GM15510 (cell line): ENCODE data around the gene NPC1L1.

Experiments used
- POLR2A ChIP-seq: IDR thresholded peaks from 3 replicates; pipeline ENCODE4 v1.6.1; 2011; ENCODE audit warnings: borderline replicate concordance; ENCODE audit not compliant: insufficient read length; ENCODE audit errors: extremely low read depth

NPC1L1 gene

DNA sequence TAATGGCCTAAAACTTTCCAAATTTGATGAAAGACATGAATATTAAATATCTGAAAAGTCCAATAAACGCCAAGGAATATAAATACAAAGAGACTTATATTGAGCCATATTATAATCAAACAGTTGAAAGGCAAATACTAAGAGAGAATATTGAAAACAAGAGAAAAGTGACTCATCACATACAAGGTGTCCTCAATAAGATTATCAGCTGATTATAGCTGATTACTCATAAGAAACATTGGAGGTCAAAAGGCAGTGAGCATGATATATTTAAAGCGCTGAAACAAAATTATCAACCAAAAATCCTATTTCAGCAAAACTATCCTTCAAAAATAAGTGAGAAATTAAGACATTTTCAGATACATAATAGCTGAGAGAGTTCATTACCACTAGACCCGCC is 7.8 kb upstream of the NPC1L1 start:
- no peak for TF ChIP-seq POLR2A

DNA sequence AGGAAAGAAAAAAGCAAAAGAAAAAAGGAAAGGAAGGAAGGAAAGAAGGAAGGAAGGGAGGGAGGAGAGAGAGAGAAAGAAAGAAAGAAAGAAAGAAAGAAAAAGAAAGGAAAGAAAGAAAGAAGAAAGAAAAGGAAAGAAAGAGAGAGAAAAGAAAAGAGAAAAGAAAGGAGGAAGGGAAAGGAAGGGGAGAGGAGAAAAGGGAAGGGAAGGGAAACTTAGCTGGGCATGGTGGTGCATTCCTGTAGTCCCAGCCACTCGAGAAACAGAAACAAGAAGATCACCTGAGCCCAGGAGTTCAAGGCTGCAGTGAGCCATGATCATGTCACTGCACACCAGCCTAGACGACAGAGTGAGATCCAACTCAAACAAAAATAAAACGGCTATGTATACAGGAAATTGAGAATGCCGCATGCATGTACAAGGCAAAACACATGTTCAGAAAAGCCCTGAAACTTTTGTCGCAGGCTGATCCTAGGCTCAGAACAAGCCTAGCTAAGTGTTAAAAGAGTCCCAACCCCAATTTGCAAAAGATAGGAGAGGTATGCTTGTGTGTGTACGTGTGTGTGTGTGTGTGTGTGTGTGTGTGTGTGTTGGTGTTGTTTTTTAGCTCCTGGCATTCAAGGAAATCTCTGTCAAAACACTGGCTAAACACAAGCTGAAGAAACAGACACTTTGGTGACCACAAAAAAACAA is 6.6 kb upstream of the NPC1L1 start:
- TF ChIP-seq POLR2A: no peak

DNA sequence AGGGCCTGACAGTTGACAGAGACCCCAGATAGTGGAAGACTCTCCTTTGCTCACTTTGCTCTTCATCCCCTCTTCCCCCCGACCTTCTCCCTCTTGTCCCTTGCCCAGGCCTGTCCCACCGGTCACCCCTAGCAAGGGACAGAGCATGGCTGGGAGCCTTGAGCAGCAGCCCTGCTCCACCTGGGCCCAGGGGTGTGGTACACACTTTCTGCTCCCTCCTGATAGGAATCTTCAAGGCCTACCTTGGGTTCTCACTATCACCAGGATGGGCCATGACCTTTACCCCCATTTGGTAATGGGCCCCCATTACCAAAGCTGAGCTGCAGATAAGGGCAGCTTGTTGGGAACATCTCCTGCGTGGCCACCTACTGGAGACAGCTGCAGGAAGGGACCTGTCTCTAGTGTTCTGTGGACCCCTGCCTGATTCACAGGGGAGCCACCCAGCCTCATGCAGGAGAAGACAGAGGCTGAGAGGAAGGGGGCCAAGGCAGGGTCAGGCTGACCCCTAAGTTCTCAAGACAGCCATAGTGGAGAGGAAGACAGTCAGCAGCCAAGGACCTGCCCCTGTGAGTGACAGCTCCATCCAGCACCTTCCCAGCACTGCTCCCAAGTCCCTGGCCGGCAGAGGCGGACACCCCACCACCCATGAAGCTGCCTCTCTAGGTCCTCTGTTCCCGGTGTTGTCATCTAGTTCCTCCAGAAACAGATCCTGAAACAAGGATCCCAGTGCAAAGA is 913 bp upstream of the NPC1L1 start:
- TF ChIP-seq POLR2A: no peak

DNA sequence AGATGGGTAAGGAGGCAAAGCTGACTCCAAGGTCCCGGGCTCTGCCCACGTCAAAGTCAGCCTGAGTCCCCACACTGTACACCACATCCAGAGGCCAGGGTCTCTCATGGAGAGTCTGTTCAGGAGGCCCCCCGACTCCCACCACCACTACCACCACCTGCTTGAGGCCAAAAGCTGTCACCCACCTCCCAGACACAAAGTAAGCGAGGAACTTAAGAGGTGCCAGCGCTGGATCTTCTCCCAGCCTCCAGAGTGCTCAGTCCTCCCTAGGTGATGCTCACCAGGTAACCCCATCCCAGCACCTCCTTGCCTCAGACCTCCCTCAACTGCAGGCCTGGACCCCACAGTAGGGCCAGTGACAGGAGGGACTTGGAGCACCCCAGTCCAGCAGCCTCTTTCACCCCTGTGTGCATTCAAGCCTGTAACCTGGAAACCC is 520 bp downstream of the NPC1L1 start:
- no peak for TF ChIP-seq POLR2A

DNA sequence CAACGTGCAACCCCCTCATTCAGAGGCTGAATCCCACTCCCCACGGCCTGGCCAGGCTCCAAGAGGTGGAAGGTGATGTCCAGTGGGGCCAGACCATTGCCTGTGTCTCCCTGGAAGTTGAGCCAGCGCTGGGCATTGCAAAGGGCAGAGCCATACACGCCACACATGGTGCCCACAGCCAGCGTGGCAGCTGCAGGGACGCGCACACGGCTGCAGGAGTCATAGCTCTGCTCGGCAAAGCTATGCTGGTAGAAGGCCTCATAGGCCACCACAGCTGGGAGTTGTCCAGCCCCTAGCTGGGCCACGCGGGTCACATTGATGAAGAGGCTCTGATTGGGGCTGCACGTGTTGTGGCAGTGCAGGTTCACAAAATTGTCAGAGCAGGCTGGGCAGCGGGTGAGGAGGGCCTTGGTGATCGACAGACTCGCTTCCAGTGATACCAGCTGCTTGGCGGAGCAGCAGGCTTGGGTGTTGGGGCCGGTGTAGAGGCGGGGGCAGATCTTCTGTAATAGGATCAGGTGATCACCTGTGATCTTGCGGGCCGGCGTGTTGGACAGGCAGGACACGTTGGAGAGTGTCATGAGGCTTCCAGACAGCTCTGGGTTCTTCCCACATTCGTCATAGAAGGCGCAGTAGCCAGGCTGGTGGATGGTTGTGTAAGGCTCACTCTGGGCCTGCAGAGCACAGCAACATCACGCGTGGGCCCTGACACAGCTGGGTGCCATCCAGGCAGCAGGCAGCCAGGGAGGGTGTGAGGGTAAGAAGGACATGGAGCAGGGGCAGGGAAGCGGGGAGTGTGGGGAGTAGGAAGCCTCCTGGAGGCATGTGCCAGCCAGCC is 1.2 kb downstream of the NPC1L1 start:
- no peak for TF ChIP-seq POLR2A

DNA sequence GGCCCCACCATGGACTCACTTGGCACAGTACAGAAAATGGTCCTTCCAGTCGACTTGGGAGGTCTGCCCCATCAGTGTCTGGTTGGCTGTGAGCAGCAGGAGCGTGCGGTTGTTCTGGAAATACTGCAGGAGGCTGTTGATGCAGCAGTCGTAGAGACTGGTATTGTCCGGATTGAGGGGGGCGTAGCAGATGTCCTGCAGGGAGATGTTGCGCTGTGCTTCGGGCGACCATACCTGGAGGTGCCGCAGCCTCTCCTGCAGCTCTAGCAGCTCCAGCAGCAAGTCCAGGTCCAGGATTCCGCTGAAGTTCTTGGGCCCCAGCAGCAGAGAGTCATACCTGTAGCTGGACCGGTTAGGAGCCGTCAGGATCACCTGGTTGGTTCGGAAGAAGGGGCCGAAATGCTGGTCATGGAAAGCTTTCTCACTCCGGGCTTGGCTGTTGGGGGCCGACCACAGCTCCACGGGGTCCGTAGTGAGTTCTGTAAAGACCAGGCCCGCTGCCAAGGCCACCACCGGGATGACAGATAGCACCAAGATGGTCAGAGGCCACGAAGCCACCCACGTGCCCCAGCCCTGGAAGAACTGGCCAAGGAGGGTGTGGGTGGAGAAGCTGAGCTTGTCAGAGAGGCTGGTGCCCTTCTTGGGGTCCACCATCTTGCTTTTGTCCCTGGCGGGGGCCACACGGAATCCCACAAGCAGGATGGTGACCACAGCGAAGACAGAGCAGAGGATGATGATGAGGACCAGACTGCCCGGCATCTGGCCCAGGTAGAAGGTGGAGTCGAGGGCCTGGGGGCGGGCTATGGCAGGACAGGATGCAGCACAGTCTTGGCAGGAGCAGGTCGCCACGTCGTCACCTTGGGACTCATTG is 2.1 kb downstream of the NPC1L1 start:
- TF ChIP-seq POLR2A: no peak

DNA sequence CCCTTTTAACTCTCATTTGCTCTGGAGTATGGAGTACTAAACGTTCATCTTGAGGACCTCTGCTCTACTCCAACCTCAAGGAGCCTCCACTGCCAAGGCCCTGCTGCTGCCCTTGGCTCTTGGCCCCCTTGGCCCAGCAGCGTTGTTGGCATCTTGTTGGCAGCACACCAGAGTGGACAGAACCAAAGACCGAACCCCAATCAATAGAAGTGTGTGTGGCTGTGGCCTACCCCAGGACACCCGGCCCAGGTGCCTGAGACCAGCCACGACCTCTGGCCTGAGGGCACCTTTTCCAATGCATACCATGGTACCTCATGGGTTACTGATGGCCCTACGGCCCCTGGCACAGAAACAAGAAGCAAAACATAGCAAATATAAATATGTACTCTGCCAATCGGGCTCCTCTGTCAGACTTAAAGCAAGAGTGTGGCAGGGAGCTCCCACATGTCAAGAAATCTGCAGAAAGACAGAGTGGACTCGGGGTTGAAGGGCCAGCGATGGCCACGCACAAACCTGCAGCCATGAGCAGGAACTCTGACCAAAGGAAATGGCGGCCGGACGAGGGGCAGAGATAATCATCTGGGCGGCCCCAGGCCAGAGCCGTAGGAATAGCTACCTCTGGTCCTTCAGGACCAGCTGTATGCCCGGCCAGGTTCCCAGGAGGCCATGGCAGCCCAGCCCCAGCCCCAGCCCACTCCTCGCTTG is 2.9 kb downstream of the NPC1L1 start:
- TF ChIP-seq POLR2A: no peak

DNA sequence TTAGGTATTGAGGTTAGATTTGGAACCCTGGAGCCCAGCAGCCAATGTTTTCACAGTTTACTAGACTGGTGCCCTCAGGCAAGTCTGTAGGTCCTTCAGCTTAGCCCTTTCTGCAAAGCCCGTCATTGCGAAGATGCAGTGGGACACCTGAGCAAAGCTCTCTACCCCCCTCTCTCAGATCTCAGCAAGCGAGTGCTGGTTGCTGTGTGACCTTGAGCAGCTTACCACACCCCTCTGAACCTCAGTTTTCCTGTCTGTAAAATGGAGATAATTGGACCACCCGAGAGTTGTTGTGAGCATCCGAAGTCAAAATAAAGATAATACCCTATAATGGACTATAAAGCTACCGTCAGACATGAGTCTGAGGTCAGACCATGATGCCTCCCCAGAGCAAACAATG is 3.7 kb downstream of the NPC1L1 start:
- TF ChIP-seq POLR2A: no peak

DNA sequence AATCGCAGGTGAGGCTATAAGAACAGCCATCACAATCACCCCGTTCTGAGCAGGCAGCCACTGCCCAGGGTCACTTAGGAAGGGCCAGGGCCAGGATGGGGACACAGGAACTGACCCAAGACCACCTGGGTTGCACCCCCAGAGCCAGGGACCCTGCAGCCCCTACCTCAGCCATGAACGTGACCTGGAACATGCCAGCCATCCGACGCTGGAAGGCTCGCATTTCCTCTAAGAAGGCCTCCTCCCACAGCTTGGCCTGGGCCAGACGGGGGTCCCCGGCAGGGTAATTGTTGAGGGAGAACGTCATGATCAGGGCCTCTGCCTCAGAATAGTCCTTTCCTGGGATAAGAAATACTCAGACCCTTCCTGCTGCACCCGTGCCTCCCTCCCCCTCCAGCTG is 5.0 kb downstream of the NPC1L1 start:
- no peak for TF ChIP-seq POLR2A

DNA sequence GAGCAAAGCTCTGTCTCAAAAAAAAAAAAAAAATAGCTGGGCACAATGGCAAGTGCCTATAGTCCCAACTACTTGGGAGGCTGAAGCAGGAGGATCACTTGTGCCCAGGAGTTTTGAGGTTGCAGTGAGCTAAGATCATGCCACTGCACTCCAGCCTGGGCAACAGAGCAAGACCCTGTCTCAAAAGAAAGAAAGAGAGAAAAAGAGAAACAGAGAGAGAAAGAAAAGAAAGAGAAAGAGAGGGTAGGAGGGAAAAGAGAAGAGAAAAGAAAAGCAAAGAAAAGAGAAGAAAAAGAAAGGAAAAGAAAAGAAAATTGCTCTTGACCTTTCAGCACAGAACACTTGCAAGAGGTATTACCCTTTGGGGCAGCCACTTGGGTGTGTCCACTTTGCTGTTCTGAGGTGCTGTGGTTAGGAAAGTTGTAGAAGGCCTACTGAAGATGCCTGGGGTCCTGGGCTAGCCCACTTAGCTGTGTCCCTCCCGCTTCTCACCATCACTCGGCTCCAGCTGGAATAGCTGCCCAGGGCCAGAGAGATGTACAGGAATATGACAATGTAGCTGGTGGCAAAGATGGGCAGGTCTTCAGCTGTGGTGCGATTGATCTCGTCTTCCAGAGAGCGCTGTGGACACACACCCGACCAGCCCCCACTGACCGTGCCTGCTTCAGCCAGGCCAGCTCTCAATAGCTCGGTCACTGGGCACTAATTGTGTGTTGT is 5.6 kb downstream of the NPC1L1 start:
- TF ChIP-seq POLR2A: no peak

DNA sequence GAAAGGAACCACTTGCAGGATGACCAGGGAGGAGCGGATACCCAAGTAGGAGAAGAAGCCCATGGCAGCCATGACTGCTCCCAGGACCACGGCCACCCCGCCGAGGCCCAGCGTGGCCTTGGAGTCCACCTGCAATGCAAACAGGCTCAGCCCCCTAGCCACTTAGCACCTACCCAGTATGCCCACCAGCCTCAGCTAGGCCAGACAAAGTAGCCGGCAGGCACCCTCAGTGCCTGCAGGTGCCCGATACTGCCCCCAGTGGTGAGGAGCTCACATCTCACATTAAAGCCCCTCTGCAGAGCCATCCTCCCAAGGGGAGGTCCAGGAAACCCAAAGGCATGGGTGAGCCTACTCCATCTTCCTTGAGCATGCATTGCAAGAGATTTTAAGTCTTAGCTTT is 6.6 kb downstream of the NPC1L1 start:
- no peak for TF ChIP-seq POLR2A

DNA sequence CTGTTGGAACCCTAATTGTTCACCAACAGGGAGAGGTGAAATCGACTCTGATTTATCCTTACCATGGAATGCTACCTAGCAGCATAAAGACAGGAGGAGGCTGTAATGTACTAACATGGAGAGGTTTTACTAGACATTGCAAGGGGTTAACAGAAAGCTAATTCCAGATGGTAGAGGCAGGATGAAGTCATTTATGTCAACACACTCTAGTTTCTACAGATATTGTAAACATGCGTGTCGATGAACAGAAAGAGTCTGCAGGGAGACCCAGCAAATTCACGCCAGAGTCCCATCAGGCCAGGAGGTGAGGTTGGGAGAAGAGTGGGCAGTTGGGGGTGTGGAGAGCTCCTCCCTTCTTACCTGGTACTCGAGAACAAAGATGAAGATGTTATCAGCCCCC is 7.0 kb downstream of the NPC1L1 start:
- TF ChIP-seq POLR2A: no peak
